Endometrium (tissue), 2 donors: ENCODE data around the gene DLX2.
"Not testable (repeated sequence)": the region's sequence is repeated elsewhere in the genome, so short reads cannot be mapped to it uniquely, and the experiment has no call there.

Experiments used
- FAIRE-seq: peaks from 2 replicates; lab custom pipeline; 2012; peaks lifted over from hg19 to GRCh38; lab: Jason Lieb, UNC
- donor health status: control.
- donor health status: control.

The DLX2 gene

GRCh38 chr2:172083628-172084394 lies 18.9 kb downstream of the DLX2 start:
- no peak for FAIRE-seq

- no peak for FAIRE-seq
Measured at GRCh38 chr2:172082944-172083627, 19.6 kb downstream of the DLX2 start.

GRCh38 chr2:172082105-172082943 lies 20.4 kb downstream of the DLX2 start:
- no peak for FAIRE-seq

- no peak for FAIRE-seq
Measured at GRCh38 chr2:172081221-172082022, 21.3 kb downstream of the DLX2 start.

- no peak for FAIRE-seq
Measured at GRCh38 chr2:172080641-172081220, 22.0 kb downstream of the DLX2 start.

- no peak for FAIRE-seq
Measured at GRCh38 chr2:172079838-172080640, 22.7 kb downstream of the DLX2 start.

- no peak for FAIRE-seq
Measured at GRCh38 chr2:172079416-172079815, 23.3 kb downstream of the DLX2 start.

- no peak for FAIRE-seq
Measured at GRCh38 chr2:172074254-172074653, 28.4 kb downstream of the DLX2 start.

GRCh38 chr2:172073518-172073917 lies 29.2 kb downstream of the DLX2 start:
- no peak for FAIRE-seq

GRCh38 chr2:172072706-172073105 lies 30.0 kb downstream of the DLX2 start:
- FAIRE-seq = no peak

GRCh38 chr2:172072303-172072702 lies 30.4 kb downstream of the DLX2 start:
- no peak for FAIRE-seq

GRCh38 chr2:172070936-172071335 lies 31.8 kb downstream of the DLX2 start:
- FAIRE-seq = no peak

GRCh38 chr2:172067905-172068304 lies 34.8 kb downstream of the DLX2 start:
- FAIRE-seq = not testable (repeated sequence)

GRCh38 chr2:172066394-172066886 lies 36.3 kb downstream of the DLX2 start:
- no peak for FAIRE-seq

GRCh38 chr2:172065111-172065510 lies 37.6 kb downstream of the DLX2 start:
- no peak for FAIRE-seq

GRCh38 chr2:172063446-172063845 lies 39.3 kb downstream of the DLX2 start:
- FAIRE-seq = no peak

GRCh38 chr2:172062402-172063004 lies 40.2 kb downstream of the DLX2 start:
- FAIRE-seq = no peak

- FAIRE-seq = not testable (repeated sequence)
Measured at GRCh38 chr2:172060118-172060517, 42.6 kb downstream of the DLX2 start.

- FAIRE-seq = no peak
Measured at GRCh38 chr2:172058660-172059059, 44.0 kb downstream of the DLX2 start.

- FAIRE-seq = no peak
Measured at GRCh38 chr2:172056293-172056692, 46.4 kb downstream of the DLX2 start.
